GM19238 (cell line): ENCODE measurements around the gene ANKRD33B.
"Not testable (repeated sequence)": the region's sequence is repeated elsewhere in the genome, so short reads cannot be mapped to it uniquely, and the experiment has no call there.

Experiments
- DNase-seq: peaks from one replicate; pipeline ENCODE4 v3.0.0; 2011; ENCODE audit warnings: low spot score; ENCODE audit not compliant: insufficient read length

ANKRD33B gene

GRCh38 chr5:10612251-10612650, 48.4 kb downstream of the ANKRD33B start:
- DNase-seq, result no peak

GRCh38 chr5:10615693-10616092, 51.8 kb downstream of the ANKRD33B start:
- DNase-seq, result no peak

GRCh38 chr5:10617103-10617502, 53.2 kb downstream of the ANKRD33B start:
- no peak for DNase-seq

- no peak for DNase-seq
Observed at GRCh38 chr5:10618311-10618710, 54.4 kb downstream of the ANKRD33B start.

- no peak for DNase-seq
Observed at GRCh38 chr5:10619649-10620048, 55.8 kb downstream of the ANKRD33B start.

GRCh38 chr5:10620346-10620745, 56.5 kb downstream of the ANKRD33B start:
- no peak for DNase-seq

- DNase-seq, result no peak
Observed at GRCh38 chr5:10621832-10622231, 58.0 kb downstream of the ANKRD33B start.

- no peak for DNase-seq
Observed at GRCh38 chr5:10622810-10623209, 58.9 kb downstream of the ANKRD33B start.

- DNase-seq, result no peak
Observed at GRCh38 chr5:10623305-10623910, 59.5 kb downstream of the ANKRD33B start.

- DNase-seq, result no peak
Observed at GRCh38 chr5:10624206-10624605, 60.3 kb downstream of the ANKRD33B start.

- no peak for DNase-seq
Observed at GRCh38 chr5:10624679-10625078, 60.8 kb downstream of the ANKRD33B start.

- DNase-seq, result no peak
Observed at GRCh38 chr5:10625700-10626472, 62.0 kb downstream of the ANKRD33B start.

- DNase-seq, result no peak
Observed at GRCh38 chr5:10626473-10627013, 62.7 kb downstream of the ANKRD33B start.

- DNase-seq, result no peak
Observed at GRCh38 chr5:10627160-10627701, 63.4 kb downstream of the ANKRD33B start.

- DNase-seq, result no peak
Observed at GRCh38 chr5:10628601-10629000, 64.7 kb downstream of the ANKRD33B start.

- DNase-seq, result no peak
Observed at GRCh38 chr5:10629682-10630081, 65.8 kb downstream of the ANKRD33B start.

- DNase-seq, result no peak
Observed at GRCh38 chr5:10630126-10630525, 66.3 kb downstream of the ANKRD33B start.

- DNase-seq, result not testable (repeated sequence)
Observed at GRCh38 chr5:10630744-10631143, 66.9 kb downstream of the ANKRD33B start.

- DNase-seq, result no peak
Observed at GRCh38 chr5:10631316-10631996, 67.6 kb downstream of the ANKRD33B start.

GRCh38 chr5:10632110-10632761, 68.4 kb downstream of the ANKRD33B start:
- DNase-seq, result peak; percentile 70

GRCh38 chr5:10633271-10634049, 69.6 kb downstream of the ANKRD33B start:
- DNase-seq, result no peak
